Measurements from ENCODE around the gene MCOLN3. TPM values are rescaled to one million over a fixed set of nuclear protein-coding genes. Genes with fewer than 3 reads are reported as not detected.

Gene MCOLN3
- total RNA-seq (2014; rRNA removed), result 1.2 and 2.4 TPM in 2 replicates
- percentile 38 among the genes with signal in this experiment for Bru-seq, nascent RNA
- BruChase-seq, experiment 1, labeled RNA remaining after a 6-hour chase, result percentile 36 among the genes with signal in this experiment
- BruChase-seq, experiment 2, labeled RNA remaining after a 2-hour chase, result percentile 46 among the genes with signal in this experiment
- long read RNA-seq, partial matches to known transcripts, result 3 of 11 reads
- long read RNA-seq, other reads (novel, unspliced or antisense), result 7 of 11 reads

- H3K27me3 ChIP-seq (ENCODE audit: low read length), result peaks cover 6% of the 10 kb centered on the region; the same call in 1 of the 2 replicates
These were observed at the start of gene MCOLN3 for GRCh38 chr1:85048296-85049064. Gene MCOLN3, minus strand, starts transcription at chr1:85048500. Its CDS starts 3,140 bp downstream, at chr1:85045360.

DNA sequence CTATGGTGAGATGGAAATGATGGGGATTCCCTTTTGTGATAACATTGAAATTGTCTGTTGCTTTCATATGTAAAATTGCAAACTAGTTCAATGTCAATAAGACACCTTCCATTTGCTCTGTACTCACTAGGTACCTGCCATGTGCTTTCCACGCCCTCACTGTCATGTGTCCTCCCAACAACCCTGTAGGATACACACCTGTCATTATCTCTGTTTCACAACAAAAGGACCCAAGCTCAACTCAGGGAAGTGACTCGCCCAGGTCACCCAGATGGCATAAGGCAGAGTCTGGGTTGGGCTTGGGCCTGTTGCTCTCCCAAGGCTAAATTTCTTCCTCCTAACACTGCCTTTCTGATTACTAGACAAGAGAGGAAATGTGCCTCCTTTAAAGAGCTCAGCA is 45.3 kb upstream of the MCOLN3 start:
- Histone ChIP-seq H3K9me3 (ENCODE audit: low read length) (no peaks in the 10 kb centered on the region), H4K20me1 (ENCODE audit: low read length) (no peaks in the 10 kb centered on the region), H3K9me2 (replicated peaks; ENCODE audit: low read length) (no peaks in the 10 kb centered on the region), H2AFZ (ENCODE audit: low read length) (no peak overlapping the region), H3K4me1 (ENCODE audit: insufficient read depth, low read length) (no peaks in the 10 kb centered on the region), H3K4me2 (ENCODE audit: low read length) (no peak overlapping the region), H3K79me2 (ENCODE audit: low read length) (no peaks in the 10 kb centered on the region), H3K9ac (ENCODE audit: low read length) (no peak overlapping the region), H3K27me3 (ENCODE audit: low read length) (peaks cover 12% of the 10 kb centered on the region), H3F3A (ENCODE audit: low read length, unreplicated experiment) (no peaks in the 10 kb centered on the region), H3K36me3 (ENCODE audit: low read depth, low read length) (no peaks in the 10 kb centered on the region), H3K27ac (ENCODE audit: low read length) (no peak overlapping the region), H3K4me3 (ENCODE audit: low read length) (no peak overlapping the region)
- no TSS peak for BruUV-seq (replicated peaks)
- DNase-seq (peak; percentile 28), ATAC-seq (no peak)
- TF ChIP-seq EZH2phosphoT487 (IDR thresholded peaks at IDR 0.05; ENCODE audit: borderline replicate concordance, low read length) (no peak), EZH2 (IDR thresholded peaks at IDR 0.05; ENCODE audit: low read length, unreplicated experiment) (no peak), CTCF (conservative IDR thresholded peaks at IDR 0.05; ENCODE audit: low read depth, low read length) (no peak)
- intact Hi-C loops (cut with micrococcal nuclease), result no loop called here
- POLR2A ChIA-PET (ENCODE audit: unreplicated experiment), result interaction anchor here (0.5 kb wide), 1 partner anchor 766 kb away, joined by 3 read pairs; no protein-coding TSS in a partner anchor
- CTCF ChIA-PET, result no interaction called here

More at GRCh38 chr1:85048296-85049064, at the start of gene MCOLN3:
- no peaks in the 10 kb centered on the region for H4K20me1 ChIP-seq (ENCODE audit: low read length)
- peak within 1 kb of the TSS; percentile 76 for H3K4me3 ChIP-seq (ENCODE audit: low read length)
- no peaks in the 10 kb centered on the region for H3K4me1 ChIP-seq (ENCODE audit: insufficient read depth, low read length)
- BruUV-seq (replicated peaks), result no TSS peak
- ChIA-PET CTCF (interaction anchor here (0.8 kb wide), 2 partner anchors 46 to 104 kb away, joined by 3 read pairs; no protein-coding TSS in a partner anchor), POLR2A (ENCODE audit: unreplicated experiment) (interaction anchor here (1.0 kb wide), 1 partner anchor 10 kb away, joined by 3 read pairs; no protein-coding TSS in a partner anchor)
- intact Hi-C loops (cut with micrococcal nuclease), result no loop called here
- TF ChIP-seq EZH2 (IDR thresholded peaks at IDR 0.05; ENCODE audit: low read length, unreplicated experiment), result no peak
- 0 out of 2 replicates have a peak, but pooled peaks have one; percentile 41 for TF ChIP-seq EZH2phosphoT487 (IDR thresholded peaks at IDR 0.05; ENCODE audit: borderline replicate concordance, low read length)
- H3K36me3 ChIP-seq (ENCODE audit: low read depth, low read length), result no peaks in the 10 kb centered on the region
- no peaks in the 10 kb centered on the region for H3K9me3 ChIP-seq (ENCODE audit: low read length)
- H3K27ac ChIP-seq (ENCODE audit: low read length), result no peak within 1 kb of the TSS
- peak within 1 kb of the TSS; percentile 95 for H3K4me2 ChIP-seq (ENCODE audit: low read length)
- DNase-seq, result peak; percentile 58
- no peaks in the 10 kb centered on the region for H3F3A ChIP-seq (ENCODE audit: low read length, unreplicated experiment)
- H3K79me2 ChIP-seq (ENCODE audit: low read length), result no peaks in the 10 kb centered on the region
- no peaks in the 10 kb centered on the region for H3K9me2 ChIP-seq (replicated peaks; ENCODE audit: low read length)
- peak within 1 kb of the TSS; percentile 88 for H2AFZ ChIP-seq (ENCODE audit: low read length)
- H3K9ac ChIP-seq (ENCODE audit: low read length), result peak within 1 kb of the TSS; percentile 38
- peak; percentile 82 for ATAC-seq

- Histone ChIP-seq H4K20me1 (ENCODE audit: low read length) (no peaks in the 10 kb centered on the region), H3F3A (ENCODE audit: low read length, unreplicated experiment) (no peaks in the 10 kb centered on the region), H3K36me3 (ENCODE audit: low read depth, low read length) (no peaks in the 10 kb centered on the region), H3K9ac (ENCODE audit: low read length) (no peak overlapping the region), H3K79me2 (ENCODE audit: low read length) (no peaks in the 10 kb centered on the region), H3K4me2 (ENCODE audit: low read length) (no peak overlapping the region), H3K9me2 (replicated peaks; ENCODE audit: low read length) (no peaks in the 10 kb centered on the region), H3K27me3 (ENCODE audit: low read length) (peaks cover 12% of the 10 kb centered on the region), H3K4me3 (ENCODE audit: low read length) (no peak overlapping the region), H3K27ac (ENCODE audit: low read length) (no peak overlapping the region), H3K9me3 (ENCODE audit: low read length) (no peaks in the 10 kb centered on the region), H3K4me1 (ENCODE audit: insufficient read depth, low read length) (no peaks in the 10 kb centered on the region), H2AFZ (ENCODE audit: low read length) (no peak overlapping the region)
- DNase-seq, result no peak
- CTCF ChIA-PET, result interaction anchor here (0.6 kb wide), 1 partner anchor 147 kb away, joined by 3 read pairs; no protein-coding TSS in a partner anchor
- no peak for ATAC-seq
- no TSS peak for BruUV-seq (replicated peaks)
- TF ChIP-seq EZH2 (IDR thresholded peaks at IDR 0.05; ENCODE audit: low read length, unreplicated experiment), result no peak
- no peak for TF ChIP-seq CTCF (conservative IDR thresholded peaks at IDR 0.05; ENCODE audit: low read depth, low read length)
- no peak for TF ChIP-seq EZH2phosphoT487 (IDR thresholded peaks at IDR 0.05; ENCODE audit: borderline replicate concordance, low read length)
- intact Hi-C loops (cut with micrococcal nuclease), result no loop called here
- POLR2A ChIA-PET (ENCODE audit: unreplicated experiment), result no interaction called here
These were observed 43.5 kb upstream of the MCOLN3 start for GRCh38 chr1:85091671-85092280.

All from PC-3 (cell line).